ENCODE measurements around the gene EPB41L5. TPM values are rescaled to one million over a fixed set of nuclear protein-coding genes. Genes with fewer than 3 reads are reported as not detected.

Gene EPB41L5
- total RNA-seq, 1 donor from 2014 or later: 8.2 TPM

DNA sequence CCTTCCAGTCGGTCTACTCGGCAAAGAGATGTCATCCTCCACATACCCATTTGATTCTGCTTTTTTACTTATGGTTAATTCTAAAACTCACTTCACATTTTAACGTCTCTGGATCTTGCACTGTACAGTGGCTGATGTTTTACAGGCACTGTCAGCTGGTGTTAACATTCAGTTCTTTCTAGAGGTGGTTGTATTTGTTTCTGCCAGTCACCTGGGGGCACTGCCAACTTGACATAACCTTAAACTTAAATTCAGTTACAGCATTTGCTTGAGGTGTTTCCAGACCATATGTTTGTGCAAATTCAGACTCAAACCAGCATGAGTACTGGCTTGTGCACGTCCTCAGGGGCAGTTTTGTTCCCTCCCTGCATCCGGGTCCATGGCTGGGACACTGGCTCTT lies 215.6 kb downstream of the EPB41L5 start:
- ATAC-seq: no peak

More for the DNA sequence above, 215.6 kb downstream of the EPB41L5 start:
- DNase-seq (ENCODE audit: missing footprints): no peak
- intact Hi-C loops (cut with DNase I): loop anchor here (10.0 kb wide), 1 partner anchor 86 kb away; no protein-coding TSS in a partner anchor

Other genes starting within 250 kb of the EPB41L5 start
- 20.6 TPM for gene TMEM185B, start 210.3 kb downstream of the EPB41L5 start, total RNA-seq
- gene RALB, start 239.8 kb downstream of the EPB41L5 start, total RNA-seq: 52.0 TPM

Data from Right ventricle myocardium inferior (tissue), 1 donor.